Esophagus muscularis mucosa (tissue), 4 donors: ENCODE measurements around the gene ABTB2. TPM values are rescaled to one million over a fixed set of nuclear protein-coding genes. Genes with fewer than 3 reads are reported as not detected.

ENCODE experiments used
- DNase-seq: peaks from one replicate; pipeline ENCODE4 v3.0.0-alpha.2; 2017; ENCODE audit errors: extremely low spot score
- H3K27ac ChIP-seq, 4 donors: fragments of 200-600 bp; sonication (generic); replicated peaks in 1 of 4; 1 replicate in 3 of 4; 2 replicates in 1 of 4; pipeline ENCODE4 v1.5.1; 2016 to 2019; ENCODE audit warnings: mild to moderate bottlenecking in 1 of 4
- H3K27me3 ChIP-seq, 4 donors: fragments of 200-600 bp; sonication (generic); one replicate each; pipeline versions ENCODE4 v1.5.1 to v1.6.0; 2016 to 2019
- H3K36me3 ChIP-seq, 4 donors: fragments of 200-600 bp; sonication (generic); one replicate each; pipeline ENCODE4 v1.5.1; 2016 to 2019
- H3K4me1 ChIP-seq, 4 donors: fragments of 200-600 bp; sonication (generic); one replicate each; pipeline ENCODE4 v1.5.1; 2016 to 2019
- H3K4me3 ChIP-seq, 4 donors: fragments of 200-600 bp; sonication (generic); 1 replicate in 2 of 4; 2 replicates in 2 of 4; pipeline ENCODE4 v1.5.1; 2016 to 2019; ENCODE audit warnings: mild to moderate bottlenecking in 4 of 4, moderate library complexity in 1 of 4
- H3K9me3 ChIP-seq, 4 donors: fragments of 200-600 bp; sonication (generic); 1 replicate in 3 of 4; 2 replicates in 1 of 4; pipeline ENCODE4 v1.5.1; 2016 to 2019
- CTCF ChIP-seq, 3 experiments: fragments of 200-600 bp in 2 of 3; fragments of 450-650 bp in 1 of 3; sonication (generic) in 2 of 3; IDR thresholded peaks; one replicate each; pipeline ENCODE4 v1.5.1; 2017 to 2019; ENCODE audit warnings: antibody characterized with exemption in 3 of 3, mild to moderate bottlenecking in 2 of 3, moderate library complexity in 1 of 3
- EP300 ChIP-seq: sonication (generic); formaldehyde crosslinking; IDR thresholded peaks from one replicate; pipeline ENCODE4 v1.6.1; 2017; ENCODE audit warnings: antibody characterized with exemption
- POLR2A ChIP-seq: fragments of 450-650 bp; IDR thresholded peaks from one replicate; pipeline ENCODE4 v1.6.1; 2017; ENCODE audit warnings: antibody characterized with exemption, moderate library complexity, mild to moderate bottlenecking, low read depth
- POLR2AphosphoS5 ChIP-seq, 2 donors: sonication (generic); formaldehyde crosslinking; IDR thresholded peaks; one replicate each; pipeline ENCODE4 v1.6.1; 2017; ENCODE audit warnings: antibody characterized with exemption in 2 of 2
- WGBS: methylation state at CpG from one replicate; pipeline ENCODE4 v1.1.5; 2018; 5-methylcytosine and 5-hydroxymethylcytosine counted together
- intact Hi-C: fragments of 100-400 bp; cut with DNase I; formaldehyde crosslinking; loops from one replicate; pipeline ENCODE4 v1.15.1; 2023
- total RNA-seq, 4 donors: library from RNA; depleted of rRNA; stranded (reverse); fragments of >200 nt; gene quantifications; one replicate each; pipeline versions ENCODE4 v1.1.0 to v1.2.1, GENCODE V29; 2016

Gene ABTB2
- total RNA-seq, 4 donors from 2014 or later, result 5.0 to 8.0 (median 7.2) TPM

- no peaks in the 10 kb centered on the region for H3K27me3 ChIP-seq
- 82% methylated on average over 6 of the region's 6 CpGs for WGBS
- no peak overlapping the region for H3K4me3 ChIP-seq
- H3K4me1 ChIP-seq, result peaks cover 0 to 27% (median 20%) of the 10 kb centered on the region in 4 donors
- H3K36me3 ChIP-seq, result no peaks in the 10 kb centered on the region
- intact Hi-C loops, result loop anchor here (10.0 kb wide), 1 partner anchor 76 kb away; no protein-coding TSS in a partner anchor
- DNase-seq, result no peak
- H3K9me3 ChIP-seq, result no peaks in the 10 kb centered on the region
- H3K27ac ChIP-seq, result no peak overlapping the region
- TF ChIP-seq POLR2A, result no peak
- TF ChIP-seq POLR2AphosphoS5 (IDR thresholded peaks at IDR 0.05), result no peak
- TF ChIP-seq CTCF (IDR thresholded peaks at IDR 0.05), result no peak
- TF ChIP-seq EP300, result no peak
These were observed 88.8 kb downstream of the ABTB2 start for GRCh38 chr11:34268906-34269430.

- intact Hi-C loops, result loop anchor here (10.0 kb wide), 1 partner anchor 77 kb away; no protein-coding TSS in a partner anchor
- no peak for DNase-seq
- H3K36me3 ChIP-seq, result no peaks in the 10 kb centered on the region
- H3K27me3 ChIP-seq, result no peaks in the 10 kb centered on the region
- no peak for TF ChIP-seq CTCF (IDR thresholded peaks at IDR 0.05)
- no peak for TF ChIP-seq POLR2A
- no peak for TF ChIP-seq POLR2AphosphoS5 (IDR thresholded peaks at IDR 0.05)
- TF ChIP-seq EP300, result no peak
- no peaks in the 10 kb centered on the region for H3K9me3 ChIP-seq
- WGBS, result 64% methylated on average over 3 of the region's 3 CpGs
- peaks cover 9 to 43% (median 35%) of the 10 kb centered on the region in 4 donors for H3K4me1 ChIP-seq
- H3K27ac ChIP-seq, result peak overlapping the region in 3 of 4 donors; percentile 52 to 59 (median 54)
- no peak overlapping the region for H3K4me3 ChIP-seq
These were observed 90.4 kb downstream of the ABTB2 start for GRCh38 chr11:34267417-34267816.

- WGBS, result 25% methylated on average over 11 of the region's 11 CpGs
- peaks cover 12 to 43% (median 35%) of the 10 kb centered on the region in 4 donors for H3K4me1 ChIP-seq
- no peak for DNase-seq
- H3K4me3 ChIP-seq, result no peak overlapping the region
- peak overlapping the region; percentile 38 to 59 (median 53) for H3K27ac ChIP-seq
- no peaks in the 10 kb centered on the region for H3K36me3 ChIP-seq
- H3K9me3 ChIP-seq, result no peaks in the 10 kb centered on the region
- intact Hi-C loops, result loop anchor here (10.0 kb wide), 1 partner anchor 78 kb away; no protein-coding TSS in a partner anchor
- H3K27me3 ChIP-seq, result no peaks in the 10 kb centered on the region
- TF ChIP-seq POLR2AphosphoS5 (IDR thresholded peaks at IDR 0.05) (no peak), CTCF (IDR thresholded peaks at IDR 0.05) (no peak), EP300 (no peak), POLR2A (no peak)
These were observed 90.8 kb downstream of the ABTB2 start for GRCh38 chr11:34267013-34267412.

GRCh38 chr11:34266090-34266912, 91.5 kb downstream of the ABTB2 start:
- peaks cover 12 to 43% (median 35%) of the 10 kb centered on the region in 4 donors for H3K4me1 ChIP-seq

More at GRCh38 chr11:34266090-34266912, 91.5 kb downstream of the ABTB2 start:
- Histone ChIP-seq H3K9me3 (no peaks in the 10 kb centered on the region), H3K27me3 (no peaks in the 10 kb centered on the region), H3K27ac (peak overlapping the region; percentile 38 to 59 (median 53)), H3K36me3 (no peaks in the 10 kb centered on the region), H3K4me3 (no peak overlapping the region)
- DNase-seq, result no peak
- intact Hi-C loops, result loop anchor here (10.0 kb wide), 1 partner anchor 78 kb away; no protein-coding TSS in a partner anchor
- 53% methylated on average over 11 of the region's 11 CpGs for WGBS
- TF ChIP-seq CTCF (IDR thresholded peaks at IDR 0.05) (no peak), EP300 (no peak), POLR2AphosphoS5 (IDR thresholded peaks at IDR 0.05) (no peak), POLR2A (no peak)
